GM15510 (cell line): ENCODE data around the gene PNMA8A.
A peak's percentile ranks its signal among the peaks of the same experiment; 100 is the strongest.

Source experiments
- POLR2A ChIP-seq: IDR thresholded peaks from 3 replicates; pipeline ENCODE4 v1.6.1; 2011; ENCODE audit warnings: borderline replicate concordance; ENCODE audit not compliant: insufficient read length; ENCODE audit errors: extremely low read depth

PNMA8A gene

GRCh38 chr19:46471116-46471733 is at the start of gene PNMA8A:
TSS of gene PNMA8A (minus strand) at chr19:46471563. CDS start at chr19:46471035, 528 bp downstream.
- TF ChIP-seq POLR2A = peak; percentile 21

GRCh38 chr19:46520616-46521015 is 49.3 kb upstream of the PNMA8A start:
- TF ChIP-seq POLR2A = no peak

- TF ChIP-seq POLR2A = no peak
Measured at GRCh38 chr19:46517471-46517870, 46.1 kb upstream of the PNMA8A start.

GRCh38 chr19:46515879-46516350 is 44.6 kb upstream of the PNMA8A start:
- no peak for TF ChIP-seq POLR2A

- no peak for TF ChIP-seq POLR2A
Measured at GRCh38 chr19:46515290-46515609, 43.9 kb upstream of the PNMA8A start.

- TF ChIP-seq POLR2A = no peak
Measured at GRCh38 chr19:46514589-46515289, 43.4 kb upstream of the PNMA8A start.

- no peak for TF ChIP-seq POLR2A
Measured at GRCh38 chr19:46513461-46514236, 42.3 kb upstream of the PNMA8A start.

- no peak for TF ChIP-seq POLR2A
Measured at GRCh38 chr19:46511237-46511636, 39.9 kb upstream of the PNMA8A start.

- TF ChIP-seq POLR2A = no peak
Measured at GRCh38 chr19:46508206-46508605, 36.8 kb upstream of the PNMA8A start.

GRCh38 chr19:46503848-46504453 is 32.6 kb upstream of the PNMA8A start:
- no peak for TF ChIP-seq POLR2A

GRCh38 chr19:46502891-46503290 is 31.5 kb upstream of the PNMA8A start:
- TF ChIP-seq POLR2A = no peak

- no peak for TF ChIP-seq POLR2A
Measured at GRCh38 chr19:46499692-46500091, 28.3 kb upstream of the PNMA8A start.

- no peak for TF ChIP-seq POLR2A
Measured at GRCh38 chr19:46497773-46498172, 26.4 kb upstream of the PNMA8A start.

GRCh38 chr19:46496304-46496703 is 24.9 kb upstream of the PNMA8A start:
- no peak for TF ChIP-seq POLR2A

- TF ChIP-seq POLR2A = no peak
Measured at GRCh38 chr19:46495786-46496099, 24.4 kb upstream of the PNMA8A start, which contains the start of gene PNMA8B. TSS of gene PNMA8B (minus strand) at chr19:46495867. CDS start at chr19:46495465, 402 bp downstream.
